ENCODE results near the gene DNPEP.

- TF ChIP-seq CTCF (IDR thresholded peaks at IDR 0.05) (no peak), EZH2 (IDR thresholded peaks at IDR 0.05; ENCODE audit: borderline replicate concordance, insufficient read depth, low read depth, low read length, poor library complexity, severe bottlenecking) (no peak)
These were observed 34.6 kb downstream of the DNPEP start for GRCh38 chr2:219353129-219353528.

Measured in B cell (primary cell).